ENCODE measurements around the gene LRP8. TPM values are rescaled to one million over a fixed set of nuclear protein-coding genes. Genes with fewer than 3 reads are reported as not detected.

The LRP8 gene
- total and polyA plus RNA-seq, 4 donors = 0.15 to 0.75 (median 0.29) TPM

GRCh38 chr1:53273526-53273925 is 54.3 kb downstream of the LRP8 start:
- no peak for DNase-seq (ENCODE audit: low spot score)
- Histone ChIP-seq H3K9ac (ENCODE audit: low read depth in 1 of 2, low read length in 2 of 2) (no peak overlapping the region), H3K4me1 (ENCODE audit: control insufficient read depth in 4 of 4, insufficient read depth in 4 of 4, low read length in 3 of 4) (no peaks in the 10 kb centered on the region), H3K27me3 (ENCODE audit: control insufficient read depth in 4 of 4, insufficient read depth in 4 of 4, low read length in 3 of 4) (no peaks in the 10 kb centered on the region), H3K27ac (ENCODE audit: low read depth in 1 of 2, low read length in 2 of 2) (no peak overlapping the region), H3K36me3 (ENCODE audit: control insufficient read depth in 4 of 4, insufficient read depth in 3 of 4, low read depth in 1 of 4, low read length in 3 of 4) (no peaks in the 10 kb centered on the region), H3K9me3 (ENCODE audit: control insufficient read depth in 4 of 4, low read length in 3 of 4) (no peaks in the 10 kb centered on the region), H3K4me3 (ENCODE audit: low read depth in 1 of 3, low read length in 3 of 3) (no peak overlapping the region)
- TF ChIP-seq HNF4G (IDR thresholded peaks at IDR 0.05) (no peak), JUND (IDR thresholded peaks at IDR 0.05) (no peak), YY1 (IDR thresholded peaks at IDR 0.05) (no peak), MAX (IDR thresholded peaks at IDR 0.05) (no peak), FOXA1 (IDR thresholded peaks at IDR 0.05) (no peak), RXRA (IDR thresholded peaks at IDR 0.05) (no peak), NR2F2 (IDR thresholded peaks at IDR 0.05) (no peak), TAF1 (conservative IDR thresholded peaks at IDR 0.05) (no peak), FOXA2 (IDR thresholded peaks at IDR 0.05) (no peak)
- TF ChIP-seq, protein P1, sequence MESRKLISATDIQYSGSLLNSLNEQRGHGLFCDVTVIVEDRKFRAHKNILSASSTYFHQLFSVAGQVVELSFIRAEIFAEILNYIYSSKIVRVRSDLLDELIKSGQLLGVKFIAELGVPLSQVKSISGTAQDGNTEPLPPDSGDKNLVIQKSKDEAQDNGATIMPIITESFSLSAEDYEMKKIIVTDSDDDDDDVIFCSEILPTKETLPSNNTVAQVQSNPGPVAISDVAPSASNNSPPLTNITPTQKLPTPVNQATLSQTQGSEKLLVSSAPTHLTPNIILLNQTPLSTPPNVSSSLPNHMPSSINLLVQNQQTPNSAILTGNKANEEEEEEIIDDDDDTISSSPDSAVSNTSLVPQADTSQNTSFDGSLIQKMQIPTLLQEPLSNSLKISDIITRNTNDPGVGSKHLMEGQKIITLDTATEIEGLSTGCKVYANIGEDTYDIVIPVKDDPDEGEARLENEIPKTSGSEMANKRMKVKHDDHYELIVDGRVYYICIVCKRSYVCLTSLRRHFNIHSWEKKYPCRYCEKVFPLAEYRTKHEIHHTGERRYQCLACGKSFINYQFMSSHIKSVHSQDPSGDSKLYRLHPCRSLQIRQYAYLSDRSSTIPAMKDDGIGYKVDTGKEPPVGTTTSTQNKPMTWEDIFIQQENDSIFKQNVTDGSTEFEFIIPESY (IDR thresholded peaks at IDR 0.05) = no peak
- TF ChIP-seq, protein P2, sequence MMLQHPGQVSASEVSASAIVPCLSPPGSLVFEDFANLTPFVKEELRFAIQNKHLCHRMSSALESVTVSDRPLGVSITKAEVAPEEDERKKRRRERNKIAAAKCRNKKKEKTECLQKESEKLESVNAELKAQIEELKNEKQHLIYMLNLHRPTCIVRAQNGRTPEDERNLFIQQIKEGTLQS (IDR thresholded peaks at IDR 0.05) = no peak
- 87% methylated on average over 2 of the region's 2 CpGs for WGBS

DNA sequence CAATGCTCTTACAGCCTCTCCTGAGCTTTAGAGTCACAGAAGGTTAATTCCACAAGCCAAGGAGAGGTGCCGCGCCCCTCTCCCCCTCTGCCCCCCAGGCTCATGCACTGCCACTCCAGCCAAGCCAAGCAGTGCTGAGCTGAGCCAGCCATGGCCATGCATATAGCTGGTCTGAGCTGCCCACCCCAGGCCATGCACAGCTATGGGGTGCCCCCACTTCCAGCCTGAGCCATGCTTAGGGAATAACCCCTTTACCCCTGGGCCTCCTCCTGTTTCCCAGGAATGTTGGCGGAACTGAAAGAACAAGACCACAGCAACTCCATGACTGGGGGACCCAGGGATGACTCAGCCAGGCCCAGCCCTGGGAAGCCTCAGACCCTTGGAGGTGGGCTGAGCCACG is 55.5 kb downstream of the LRP8 start:
- Histone ChIP-seq H3K4me3 (ENCODE audit: low read depth in 1 of 3, low read length in 3 of 3) (no peak overlapping the region), H3K27ac (ENCODE audit: low read depth in 1 of 2, low read length in 2 of 2) (no peak overlapping the region), H3K27me3 (ENCODE audit: control insufficient read depth in 4 of 4, insufficient read depth in 4 of 4, low read length in 3 of 4) (no peaks in the 10 kb centered on the region), H3K4me1 (ENCODE audit: control insufficient read depth in 4 of 4, insufficient read depth in 4 of 4, low read length in 3 of 4) (no peaks in the 10 kb centered on the region), H3K36me3 (ENCODE audit: control insufficient read depth in 4 of 4, insufficient read depth in 3 of 4, low read depth in 1 of 4, low read length in 3 of 4) (no peaks in the 10 kb centered on the region), H3K9me3 (ENCODE audit: control insufficient read depth in 4 of 4, low read length in 3 of 4) (no peaks in the 10 kb centered on the region), H3K9ac (ENCODE audit: low read depth in 1 of 2, low read length in 2 of 2) (no peak overlapping the region)
- TF ChIP-seq JUND (IDR thresholded peaks at IDR 0.05) (no peak), MAX (IDR thresholded peaks at IDR 0.05) (no peak), RXRA (IDR thresholded peaks at IDR 0.05) (no peak), TAF1 (conservative IDR thresholded peaks at IDR 0.05) (no peak), YY1 (IDR thresholded peaks at IDR 0.05) (no peak)
- no peak for DNase-seq (ENCODE audit: low spot score)
- 94% methylated on average over 4 of the region's 4 CpGs for WGBS

DNA sequence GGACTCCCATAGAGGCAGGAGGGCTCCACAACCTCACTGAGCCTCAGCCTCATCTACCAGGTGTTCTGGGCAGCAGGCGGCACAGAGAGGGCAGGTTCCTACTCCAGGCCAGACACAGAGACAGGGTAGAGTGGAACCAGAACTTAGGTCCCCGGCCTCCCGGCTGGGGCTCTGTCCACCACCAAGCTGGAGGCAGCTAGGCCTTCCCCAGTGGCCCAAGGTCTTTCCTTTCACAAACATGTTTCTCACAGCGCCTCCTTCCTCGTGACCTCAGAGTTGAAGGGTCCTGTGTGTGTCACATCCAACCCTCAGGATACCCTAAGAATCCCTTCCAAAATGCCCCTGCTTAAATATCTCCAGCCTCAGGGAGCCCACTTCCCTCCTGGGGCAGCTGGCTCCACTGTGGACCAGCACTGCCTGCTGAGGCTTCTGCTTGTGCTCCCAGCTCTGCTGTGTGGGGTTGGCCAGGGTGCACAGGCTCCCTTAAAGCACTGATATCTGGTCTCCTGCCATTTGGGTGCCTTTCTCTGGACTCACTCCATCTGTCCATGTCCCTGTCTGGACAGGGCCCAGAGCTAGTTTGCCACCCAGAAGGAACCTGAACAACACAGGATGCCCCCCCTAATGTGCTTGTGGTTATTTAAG is 56.3 kb downstream of the LRP8 start:
- H3K27me3 ChIP-seq (ENCODE audit: control insufficient read depth in 4 of 4, insufficient read depth in 4 of 4, low read length in 3 of 4) = no peaks in the 10 kb centered on the region
- no peak for DNase-seq (ENCODE audit: low spot score)
- no peak for TF ChIP-seq GABPA (IDR thresholded peaks at IDR 0.05 in 1 of 2, conservative IDR thresholded peaks at IDR 0.05 in 1 of 2)
- TF ChIP-seq MAX (IDR thresholded peaks at IDR 0.05) = no peak
- WGBS = 96% methylated on average over 5 of the region's 5 CpGs
- no peak overlapping the region for H3K9ac ChIP-seq (ENCODE audit: low read depth in 1 of 2, low read length in 2 of 2)
- no peaks in the 10 kb centered on the region for H3K36me3 ChIP-seq (ENCODE audit: control insufficient read depth in 4 of 4, insufficient read depth in 3 of 4, low read depth in 1 of 4, low read length in 3 of 4)
- no peaks in the 10 kb centered on the region for H3K4me1 ChIP-seq (ENCODE audit: control insufficient read depth in 4 of 4, insufficient read depth in 4 of 4, low read length in 3 of 4)
- H3K4me3 ChIP-seq (ENCODE audit: low read depth in 1 of 3, low read length in 3 of 3) = no peak overlapping the region
- H3K9me3 ChIP-seq (ENCODE audit: control insufficient read depth in 4 of 4, low read length in 3 of 4) = no peaks in the 10 kb centered on the region
- no peak overlapping the region for H3K27ac ChIP-seq (ENCODE audit: low read depth in 1 of 2, low read length in 2 of 2)
